CD4-positive, alpha-beta T cell treated with Interleukin-12 subunit alpha and Interleukin-12 subunit beta, for 1 hour (primary cell): ENCODE data around the gene LAMC2.
"Not testable (repeated sequence)": the region's sequence is repeated elsewhere in the genome, so short reads cannot be mapped to it uniquely, and the experiment has no call there.

ENCODE experiments used
- DNase-seq: peaks from one replicate; pipeline ENCODE4 v3.0.0-alpha.2; 2020

The LAMC2 gene

DNA sequence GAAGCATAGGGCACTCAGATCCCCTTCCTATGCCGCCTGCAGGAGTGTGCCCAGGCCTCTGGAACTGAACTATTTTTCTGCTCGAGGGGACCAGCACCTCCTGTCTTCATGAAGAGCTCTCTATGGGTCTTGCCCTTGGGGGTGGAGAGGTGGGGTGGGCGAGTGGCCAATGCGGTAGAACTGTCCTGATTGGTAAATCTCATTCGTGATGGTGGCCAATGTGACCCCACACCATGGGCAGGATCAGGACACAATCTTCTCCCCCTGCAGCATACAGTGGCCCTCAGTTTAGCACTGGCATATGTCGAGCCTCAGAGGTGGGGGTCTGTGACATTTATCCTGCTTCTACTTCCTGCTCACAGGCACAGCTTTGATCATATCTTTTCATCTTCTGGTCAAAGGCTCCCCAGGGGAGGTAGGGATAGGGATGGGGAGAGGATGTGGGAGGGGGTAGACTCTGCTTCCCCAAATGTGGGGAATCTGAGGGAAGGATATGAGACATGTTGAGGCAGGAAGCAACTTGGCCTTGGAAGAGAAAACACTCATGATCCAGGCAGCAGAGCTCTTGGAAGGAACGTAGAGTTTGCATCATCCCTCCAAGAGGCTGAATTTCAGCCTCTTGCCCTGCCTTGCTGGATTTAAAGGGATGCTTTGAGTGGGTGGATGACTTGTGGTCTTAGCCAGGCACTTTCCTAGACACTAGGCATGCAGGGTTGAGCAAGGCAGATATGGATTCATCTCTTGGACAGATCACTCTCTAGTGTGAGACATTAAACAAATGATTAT, 81.8 kb downstream of the LAMC2 start:
- no peak for DNase-seq

DNA sequence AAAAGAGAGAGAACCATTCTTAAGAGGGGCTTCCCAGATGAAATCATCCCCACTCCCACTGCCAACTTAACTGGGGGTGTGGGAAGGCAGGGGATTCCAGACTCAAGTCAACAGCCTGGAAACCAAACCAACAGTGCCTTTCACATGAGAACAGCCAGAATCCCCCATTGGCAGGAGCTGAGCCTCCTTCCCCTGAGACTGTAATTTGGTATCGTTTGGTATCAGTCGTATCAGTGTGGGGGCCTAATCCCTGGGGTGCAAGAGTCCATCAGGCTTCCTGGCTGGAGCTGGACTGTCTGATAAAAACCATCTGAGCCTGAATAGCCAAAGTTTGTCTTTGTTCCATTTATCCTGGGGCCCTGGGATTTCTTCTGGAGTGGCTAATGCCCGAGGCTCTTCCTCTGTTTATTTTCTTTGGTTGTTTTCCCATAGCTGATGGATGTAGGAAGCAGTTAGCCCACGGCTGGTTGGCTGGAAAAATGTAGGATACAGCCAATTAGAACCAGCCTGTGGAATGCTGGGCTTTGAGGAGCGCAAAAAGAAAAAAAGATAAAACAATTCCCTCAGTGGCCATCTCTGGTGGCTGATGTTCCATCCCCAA, 84.6 kb downstream of the LAMC2 start:
- no peak for DNase-seq

DNA sequence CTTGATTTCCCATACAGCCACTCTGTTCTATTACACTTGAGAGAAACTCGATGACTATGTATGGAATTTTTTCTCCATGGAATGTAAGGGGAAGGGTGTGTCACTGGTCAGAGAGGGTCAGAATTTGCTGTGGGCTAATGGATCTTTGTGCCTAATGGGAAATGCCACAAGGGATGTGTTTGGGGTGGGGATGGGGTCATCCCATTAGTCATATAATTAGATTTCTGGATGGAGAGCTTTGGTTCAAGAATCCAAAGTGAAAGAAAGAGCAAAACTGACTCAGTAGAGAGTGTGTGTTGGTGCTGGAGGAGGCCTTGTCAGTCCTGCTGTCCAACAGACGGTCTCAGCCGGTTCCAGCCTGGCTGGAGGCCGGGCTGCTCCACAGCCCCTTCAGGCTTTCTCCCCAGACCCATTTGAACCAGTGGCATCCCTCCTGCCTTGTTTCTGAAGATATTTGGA, 86.4 kb downstream of the LAMC2 start:
- DNase-seq: no peak

DNA sequence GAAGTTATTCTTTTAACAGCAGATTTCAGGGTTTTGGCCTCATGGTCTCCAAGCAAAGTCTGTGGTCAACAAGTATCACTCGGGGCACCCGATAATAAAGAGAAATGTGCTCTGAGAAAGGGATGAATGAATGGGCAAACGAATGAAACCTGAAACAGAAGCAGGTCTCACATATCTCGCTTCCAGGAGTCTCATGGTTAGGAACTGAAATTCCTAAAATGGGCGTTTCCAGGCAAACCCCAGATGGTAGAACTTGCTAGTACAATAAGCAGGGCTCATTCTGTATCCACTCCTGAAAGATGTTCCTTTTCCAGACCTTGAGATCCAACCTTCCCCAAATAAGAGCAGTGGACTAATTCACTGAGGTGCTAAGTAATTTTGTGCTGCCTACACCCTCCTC, 87.2 kb downstream of the LAMC2 start:
- no peak for DNase-seq

DNA sequence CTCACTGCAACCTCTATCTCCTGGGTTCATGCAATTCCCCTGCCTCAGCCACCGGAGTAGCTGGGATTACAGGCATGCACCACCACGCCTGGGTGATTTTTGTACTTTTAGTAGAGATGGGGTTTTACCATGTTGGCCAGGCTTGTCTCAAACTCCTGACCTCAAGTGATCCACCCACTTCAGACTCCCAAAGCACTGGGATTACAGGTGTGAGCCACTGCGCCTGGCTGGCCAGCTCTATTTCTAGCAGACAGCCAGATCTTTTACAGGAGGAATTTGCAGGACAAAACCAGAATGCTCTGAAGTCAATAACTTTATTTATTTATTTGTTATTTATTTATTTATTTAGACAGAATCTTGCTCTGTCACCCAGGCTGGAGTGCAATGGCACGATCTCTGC, 87.9 kb downstream of the LAMC2 start:
- DNase-seq: not testable (repeated sequence)

DNA sequence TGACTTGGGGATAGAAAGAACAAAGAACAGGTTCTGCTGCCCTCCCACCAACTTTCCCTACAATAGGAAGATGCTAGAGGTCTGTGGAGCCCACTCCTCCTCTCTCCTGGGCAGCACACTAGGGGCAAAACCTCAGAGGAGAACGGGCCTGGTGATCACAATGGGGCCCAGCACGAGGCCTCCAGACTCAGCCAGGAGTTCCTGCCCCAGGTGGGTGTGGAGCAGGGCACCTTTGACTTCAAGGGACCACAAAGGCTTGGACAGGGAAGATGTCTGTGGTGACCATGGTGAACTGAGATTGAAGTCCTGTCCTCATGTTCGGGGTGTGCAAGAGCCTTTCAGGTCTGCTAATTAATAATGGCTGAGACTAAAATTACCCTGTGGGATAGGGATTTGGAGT, 88.8 kb downstream of the LAMC2 start:
- no peak for DNase-seq

DNA sequence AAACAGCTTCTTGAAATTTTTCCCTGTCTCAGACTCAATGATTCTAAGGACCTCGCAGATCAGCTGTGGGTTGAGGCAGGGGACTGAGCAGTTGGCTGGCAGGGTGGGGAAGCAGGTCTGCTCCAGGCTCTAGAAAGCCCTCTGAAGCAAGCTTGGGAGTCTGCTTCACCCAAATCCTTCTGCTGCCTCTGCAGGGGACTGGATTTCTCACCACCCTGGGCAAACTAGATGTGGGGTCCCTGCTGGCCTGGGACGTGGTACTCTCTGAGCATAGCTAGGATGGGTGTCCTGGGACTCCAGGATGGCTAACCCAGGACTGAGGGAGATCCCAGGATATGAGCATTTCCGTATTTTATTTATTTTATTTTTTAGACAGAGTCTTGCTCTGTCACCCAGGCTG, 89.3 kb downstream of the LAMC2 start:
- no peak for DNase-seq

DNA sequence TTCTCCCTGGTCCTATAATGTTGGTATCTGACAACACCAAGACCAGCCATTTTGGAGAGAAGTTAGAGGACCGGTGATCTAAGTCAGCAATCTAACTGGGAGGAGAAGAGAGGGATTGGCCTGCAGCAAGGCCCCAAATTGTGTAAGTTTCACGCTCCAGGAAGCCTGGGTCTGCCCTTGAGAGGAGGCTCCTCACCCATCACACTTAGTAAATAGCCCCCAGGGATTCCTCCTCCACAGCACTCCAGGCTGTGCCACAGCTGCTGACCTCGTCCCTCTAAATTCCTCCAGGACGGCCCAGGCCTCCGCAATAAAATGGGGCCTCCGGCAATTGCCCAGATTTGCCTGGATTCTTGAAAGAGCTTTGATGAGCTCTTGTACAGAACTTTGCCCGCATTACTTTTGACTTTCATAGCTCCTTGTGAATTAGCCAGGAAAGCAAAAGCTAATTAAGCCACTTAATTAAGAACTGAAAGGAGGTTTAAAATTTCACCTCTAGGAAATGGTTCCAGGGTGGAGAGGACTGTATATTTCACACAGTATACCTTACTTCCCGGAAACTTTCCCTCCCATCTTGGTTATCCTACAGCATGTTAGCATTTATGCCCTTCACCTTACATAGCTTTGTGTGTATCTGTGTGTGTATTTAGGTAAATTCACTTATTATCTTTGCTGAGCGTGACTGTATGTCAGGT, 90.5 kb downstream of the LAMC2 start:
- no peak for DNase-seq

DNA sequence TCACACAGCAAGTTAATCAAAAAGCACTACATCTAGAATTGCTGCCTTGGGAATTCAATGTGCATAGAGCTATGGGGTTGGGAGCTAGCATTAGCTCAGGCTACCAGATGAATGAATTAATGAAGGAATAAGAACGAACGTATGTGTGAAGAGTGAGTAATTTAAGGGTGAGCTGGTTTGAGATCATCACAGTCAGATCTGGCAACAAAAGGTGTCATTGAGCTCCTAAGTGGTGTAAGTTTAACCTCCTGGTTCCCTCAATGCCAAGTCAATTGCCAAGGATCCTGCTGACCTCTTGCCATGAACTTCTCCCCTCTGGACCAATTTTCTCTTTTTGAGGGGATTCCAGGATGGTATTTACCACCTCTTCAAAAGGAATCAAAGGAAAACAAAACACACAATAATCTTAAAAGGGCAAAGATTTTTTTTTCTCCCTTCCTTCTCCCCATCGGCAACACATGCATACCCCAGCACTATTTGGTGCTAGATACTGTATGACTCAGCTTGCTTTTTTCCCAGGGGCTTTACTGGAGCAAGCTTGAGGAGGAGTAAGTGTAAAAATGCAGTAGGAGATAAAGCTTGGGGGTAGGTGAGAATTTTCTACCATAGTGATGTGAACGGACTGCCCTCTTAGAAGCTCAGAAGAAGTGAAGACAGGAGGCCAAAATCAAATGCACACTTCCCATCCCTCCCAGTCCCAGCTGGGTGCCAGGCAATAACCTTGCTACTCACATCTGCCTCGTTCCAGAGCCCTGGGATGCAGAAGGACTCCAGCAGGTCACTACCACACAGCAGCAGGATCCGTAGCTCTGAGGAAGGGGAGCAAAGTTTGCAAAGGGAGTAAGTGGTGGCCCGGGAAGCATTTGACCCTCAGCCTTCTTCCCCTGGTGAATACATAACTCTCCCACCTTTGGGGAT, 92.0 kb downstream of the LAMC2 start:
- no peak for DNase-seq

DNA sequence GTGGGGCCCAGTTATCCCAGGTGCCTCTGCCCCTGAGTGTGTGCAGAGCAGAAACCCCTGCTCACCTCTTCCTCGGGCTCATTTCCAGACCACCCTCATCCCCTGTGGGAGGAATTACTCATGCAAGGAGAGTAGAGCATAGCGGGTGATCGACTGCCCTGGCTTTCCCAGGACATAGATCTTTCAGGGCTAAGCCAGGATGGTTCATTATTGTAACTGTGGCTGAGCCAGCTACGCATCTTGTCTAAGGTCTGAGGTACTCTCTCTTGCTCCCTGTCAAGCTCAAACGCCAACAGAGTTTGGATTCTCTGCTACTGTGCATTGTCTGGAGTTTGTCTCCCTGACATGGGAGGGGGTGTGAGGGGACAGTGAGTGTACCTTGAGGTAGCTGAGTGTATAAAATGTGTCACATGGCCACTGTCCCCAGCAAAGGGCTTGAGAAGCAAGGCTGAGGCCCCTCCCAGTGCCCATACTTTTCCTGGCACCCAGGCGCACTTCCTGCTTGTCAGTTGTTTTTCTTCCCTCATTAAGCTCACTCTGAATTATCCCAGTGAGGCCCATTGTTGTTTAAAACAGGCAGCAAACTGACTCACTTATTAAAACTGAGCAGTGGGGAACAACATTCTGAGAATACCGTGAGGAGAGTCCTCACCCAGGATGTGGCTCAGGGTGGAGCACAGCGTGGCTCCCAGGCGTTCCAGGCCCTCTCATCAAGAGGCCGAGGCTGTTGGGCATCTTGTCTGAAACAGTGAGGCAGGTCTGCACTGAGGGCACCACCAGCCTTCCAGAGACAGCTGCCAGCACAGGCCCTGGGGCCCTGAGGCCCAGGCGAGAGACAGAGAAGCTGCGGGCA, 92.9 kb downstream of the LAMC2 start:
- no peak for DNase-seq

DNA sequence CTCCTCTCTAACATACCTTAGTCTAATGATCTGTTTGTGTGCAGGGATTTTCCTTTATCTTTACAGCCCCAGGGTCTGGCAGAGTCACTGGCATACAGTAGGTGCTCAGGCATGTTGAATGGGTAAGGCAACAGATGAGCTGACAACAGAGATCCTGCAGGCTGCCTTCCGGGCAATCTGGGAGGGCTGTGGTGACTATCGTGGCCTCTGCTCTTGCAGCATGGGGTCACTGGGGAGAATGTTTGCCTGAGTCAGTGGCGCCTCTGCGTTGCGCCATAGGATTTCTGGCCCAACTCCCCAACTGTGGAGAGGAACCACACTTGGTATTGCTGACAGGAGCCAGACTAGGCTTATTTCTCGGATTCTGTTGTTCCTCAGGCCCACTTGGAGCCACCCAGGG, 93.8 kb downstream of the LAMC2 start:
- no peak for DNase-seq

DNA sequence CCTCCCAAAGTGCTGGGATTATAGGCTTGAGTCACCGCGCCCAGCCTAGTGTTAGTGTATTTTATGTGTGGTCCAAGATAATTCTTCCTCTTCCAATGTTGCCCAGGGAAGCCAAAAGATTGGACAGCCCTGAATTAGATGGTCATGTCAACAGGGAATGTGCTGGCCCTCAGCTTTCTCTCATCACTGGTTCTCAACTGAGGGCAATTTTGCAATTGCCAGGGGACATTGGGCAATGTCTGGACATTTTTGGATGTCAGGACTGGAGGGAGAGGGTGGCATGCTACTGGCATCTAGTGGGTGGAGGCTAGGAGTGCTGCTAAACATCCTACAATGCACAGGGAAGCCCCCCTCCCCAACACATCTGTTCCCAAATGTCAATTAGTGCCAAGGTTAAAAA, 95.0 kb downstream of the LAMC2 start:
- DNase-seq: no peak

DNA sequence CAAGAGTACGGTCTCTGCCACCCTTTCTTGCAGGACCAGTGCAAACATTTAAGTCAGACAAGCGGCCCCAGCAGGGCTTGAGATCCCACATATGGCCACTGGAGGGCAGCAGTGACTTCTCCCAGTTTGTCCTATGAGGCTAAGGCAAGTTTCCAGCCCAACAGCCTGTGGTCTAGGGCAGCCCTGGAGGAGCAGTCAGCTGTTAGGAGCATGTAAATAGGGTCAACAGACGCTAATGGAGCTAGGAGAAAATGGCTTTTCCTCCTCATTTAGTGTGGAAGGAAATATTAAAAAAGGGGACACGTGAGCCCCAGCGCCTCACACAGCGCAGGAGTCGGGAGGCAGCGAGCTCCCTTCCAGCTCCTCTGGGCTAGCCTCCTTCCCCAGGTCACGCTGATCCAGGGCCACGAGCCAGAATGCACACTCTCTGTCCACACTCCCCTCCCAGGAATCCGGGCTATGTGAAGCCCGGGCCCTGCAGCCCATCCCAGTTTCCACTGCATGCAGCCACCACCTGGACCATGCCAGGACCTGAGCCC, 95.6 kb downstream of the LAMC2 start:
- DNase-seq: peak; percentile 60

DNA sequence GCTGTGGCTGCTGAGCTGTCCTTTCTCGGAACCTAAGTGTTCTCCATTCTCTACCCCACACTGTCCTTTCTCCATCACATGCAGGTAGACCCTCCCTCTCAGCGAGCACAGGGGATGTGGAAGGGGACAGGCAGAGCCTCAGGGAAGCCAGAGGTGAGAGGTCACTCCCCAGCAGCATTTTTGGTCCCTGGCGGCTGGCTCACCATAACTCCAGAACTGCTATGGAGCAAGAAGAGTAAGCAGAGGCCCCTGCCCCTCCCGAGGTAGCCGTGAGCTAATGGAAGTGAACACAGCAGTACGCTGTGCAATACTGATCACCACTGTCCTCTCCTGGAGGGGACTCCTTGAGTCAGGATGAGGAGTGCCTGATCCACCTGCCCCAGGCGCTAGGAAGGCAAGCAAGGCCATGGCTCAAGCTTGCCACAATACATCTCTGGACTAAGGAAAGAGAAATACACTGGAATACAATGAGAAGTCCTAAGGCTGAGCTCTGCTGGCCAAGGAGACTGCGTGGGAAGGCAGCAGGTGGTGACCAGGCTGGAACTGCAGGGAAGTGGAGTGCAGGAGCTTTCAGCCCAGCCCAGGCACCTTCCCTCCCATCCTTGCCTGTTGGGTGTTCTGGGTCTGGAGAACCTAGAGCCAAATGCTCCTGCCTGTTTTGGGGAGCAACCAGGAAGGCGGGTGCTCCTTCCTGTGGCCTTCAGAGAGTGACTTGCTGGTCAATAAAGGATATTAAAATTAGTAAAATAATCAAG, 96.2 kb downstream of the LAMC2 start:
- no peak for DNase-seq

DNA sequence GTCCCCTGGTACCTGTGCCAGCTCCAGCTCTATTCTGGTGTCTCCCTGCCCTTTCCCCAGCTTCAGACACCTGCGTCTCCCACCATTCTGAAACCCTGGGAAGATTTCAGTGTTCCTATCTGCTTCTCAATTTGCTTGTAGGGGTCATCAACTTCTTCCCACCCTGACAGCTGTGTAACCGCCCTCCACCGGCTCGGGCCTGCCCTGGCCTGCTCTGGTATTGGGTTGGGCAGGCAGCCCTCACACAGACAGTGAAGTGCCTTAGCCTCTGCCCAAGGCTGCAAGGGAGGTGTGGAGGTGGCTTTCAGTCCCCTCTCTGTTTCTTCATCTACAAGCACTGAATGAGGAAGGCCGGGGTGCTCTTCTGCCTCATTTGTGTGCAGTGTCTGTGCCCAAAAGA, 97.2 kb downstream of the LAMC2 start:
- DNase-seq: no peak

DNA sequence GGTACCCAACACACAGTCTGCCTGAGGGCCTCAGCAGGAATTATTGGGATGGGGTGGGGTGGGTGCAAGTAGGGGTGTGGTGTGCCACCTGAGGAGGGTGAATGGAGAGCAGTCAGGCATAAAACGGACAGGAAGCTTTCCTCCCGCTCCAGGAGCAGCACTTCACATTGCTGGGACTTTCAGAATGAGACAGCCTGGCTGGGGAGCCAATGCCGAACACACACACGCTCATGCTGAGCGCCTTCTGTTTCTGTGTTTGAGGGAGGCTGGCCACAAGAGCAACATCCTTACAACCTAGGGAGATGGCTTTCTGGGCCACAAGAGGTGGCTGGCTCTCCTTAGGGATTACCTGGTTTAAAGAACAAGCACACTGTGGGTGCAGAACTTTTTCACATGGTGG, 98.0 kb downstream of the LAMC2 start:
- DNase-seq: no peak

DNA sequence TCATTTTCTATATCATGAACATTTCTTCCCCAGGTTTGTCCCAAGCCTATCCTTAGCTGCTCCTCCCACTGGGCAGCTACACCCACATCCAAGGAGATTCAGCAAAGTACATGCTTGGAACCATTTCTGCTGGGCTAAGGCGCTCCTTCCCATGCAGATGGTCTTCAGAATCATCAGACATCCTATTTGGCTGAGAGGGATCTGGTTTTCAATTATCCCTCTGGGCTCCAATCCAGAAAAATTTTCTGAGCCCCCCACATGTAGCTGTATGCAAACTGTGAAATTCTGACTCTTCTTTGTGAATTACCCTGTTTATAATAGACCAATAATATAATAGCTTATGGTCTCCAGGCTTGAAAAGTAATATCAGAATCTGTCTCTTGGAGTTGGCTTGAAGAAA, 99.2 kb downstream of the LAMC2 start:
- DNase-seq: no peak

DNA sequence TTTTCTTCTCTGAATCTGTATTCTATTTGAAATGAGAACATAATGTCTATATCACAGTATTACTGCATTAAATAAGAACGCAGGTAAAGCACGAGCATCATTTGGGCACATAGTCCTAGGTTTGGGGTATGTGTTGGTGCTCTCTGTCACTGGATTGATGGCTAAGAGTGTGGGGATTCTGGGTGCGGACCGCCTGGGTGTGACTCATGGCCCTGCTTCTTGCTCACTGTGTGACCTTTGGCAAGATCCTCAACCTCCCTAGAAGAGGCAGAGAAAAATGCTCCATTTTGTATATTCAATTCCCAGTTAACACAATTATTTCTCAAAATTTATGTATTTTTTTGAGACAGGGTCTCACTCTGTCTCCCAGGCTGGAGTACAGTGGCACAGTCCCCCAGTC, 99.7 kb downstream of the LAMC2 start:
- DNase-seq: no peak

DNA sequence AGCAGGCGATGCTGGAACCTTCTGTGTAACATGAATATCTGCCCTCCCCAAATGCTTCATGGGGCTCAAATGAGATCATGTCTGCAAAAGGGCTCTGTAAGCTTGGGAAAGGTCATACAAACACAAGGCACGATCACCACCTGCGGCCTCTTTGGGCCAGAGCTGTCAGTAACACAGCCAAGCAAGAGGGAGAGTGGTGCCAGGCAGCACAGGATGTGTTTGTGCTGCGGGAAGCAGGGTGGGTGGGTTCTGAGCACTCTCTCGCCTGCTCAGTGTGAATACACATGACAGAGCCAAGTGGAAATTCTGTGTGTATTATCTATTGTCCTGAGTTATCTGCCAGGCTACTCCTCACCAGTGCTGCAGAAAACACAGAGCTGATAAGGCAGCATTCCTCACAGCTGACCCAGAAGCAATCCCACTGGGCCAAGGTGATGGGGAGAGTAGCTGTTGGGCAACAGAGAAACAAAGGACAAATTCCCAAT, 101.2 kb downstream of the LAMC2 start:
- no peak for DNase-seq

DNA sequence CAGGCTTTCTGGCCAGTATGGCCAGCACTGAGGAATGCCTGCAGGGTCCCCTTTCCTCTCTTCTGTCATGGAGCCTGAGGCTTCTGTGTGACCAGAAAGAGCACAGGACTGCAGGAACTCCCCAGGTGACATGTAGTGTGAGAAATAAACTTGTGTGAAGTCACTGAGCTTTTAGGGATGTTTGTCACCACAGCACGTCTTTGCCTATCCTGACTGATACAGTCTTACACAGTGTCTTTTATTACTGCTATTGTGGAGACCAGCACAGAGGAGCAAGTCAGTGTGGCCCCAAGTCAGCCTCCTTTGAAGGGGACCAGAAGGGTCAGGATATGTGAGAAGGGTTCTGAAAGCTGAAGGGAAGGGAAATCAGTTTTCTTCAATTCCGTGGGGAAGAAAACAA, 102.5 kb downstream of the LAMC2 start:
- no peak for DNase-seq

DNA sequence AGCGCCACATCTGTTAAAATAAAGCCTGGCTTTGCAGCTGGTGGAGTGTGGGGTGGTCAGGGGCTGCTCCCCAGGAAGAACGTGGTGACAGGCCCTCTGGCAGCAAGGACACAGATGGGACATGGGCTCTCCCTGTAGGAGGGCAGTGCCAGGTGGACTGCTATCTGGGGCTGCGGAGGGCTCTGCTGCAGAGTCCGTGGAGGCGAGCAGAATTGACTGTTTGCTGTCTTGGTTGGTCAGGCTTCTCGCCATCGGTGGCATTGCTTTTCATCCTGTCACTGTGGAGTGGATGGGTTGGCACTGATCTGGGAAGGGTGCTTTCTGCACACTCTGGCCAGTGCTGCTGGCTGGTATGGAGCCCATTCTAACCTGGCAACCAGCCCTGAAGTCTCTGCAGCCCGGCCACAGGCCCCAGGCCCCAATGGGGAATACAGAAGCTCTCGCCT, 103.0 kb downstream of the LAMC2 start:
- no peak for DNase-seq
